ENCODE measurements around the gene KDM4B. TPM values are rescaled to one million over a fixed set of nuclear protein-coding genes. Genes with fewer than 3 reads are reported as not detected.
A peak's percentile ranks its signal among the peaks of the same experiment; 100 is the strongest.

KDM4B gene
- total RNA-seq, 1 experiment from 2014 or later: 43.7 TPM

GRCh38 chr19:5172859-5173630, 204.1 kb downstream of the KDM4B start:
- Histone ChIP-seq H4K91ac (ENCODE audit: insufficient read length, low read depth, low read length) (no peak overlapping the region), H3K23ac (ENCODE audit: insufficient read length, low read depth, low read length) (no peak overlapping the region), H2AK5ac (ENCODE audit: insufficient read length, low read length) (no peak overlapping the region), H3K4me1 (ENCODE audit: insufficient read depth, low read length) (no peaks in the 10 kb centered on the region), H4K5ac (ENCODE audit: insufficient read length, low read depth, low read length) (no peak overlapping the region), H4K20me1 (ENCODE audit: control insufficient read depth, insufficient read depth, insufficient read length) (no peaks in the 10 kb centered on the region), H3K4ac (ENCODE audit: low read depth, low read length) (no peak overlapping the region), H3K9me3 (ENCODE audit: control insufficient read depth, low read depth, low read length) (no peaks in the 10 kb centered on the region), H3K18ac (ENCODE audit: insufficient read length, low read depth, low read length) (no peak overlapping the region), H3K14ac (ENCODE audit: insufficient read depth, low read length) (peak overlapping the region; percentile 47; the same call in 1 of the 2 replicates), H3T11ph (ENCODE audit: low read length) (no peak overlapping the region), H3K9ac (ENCODE audit: extremely low read depth, insufficient read length, low read length) (no peak overlapping the region), H2AFZ (ENCODE audit: low read length) (no peak overlapping the region), H3K27me3 (ENCODE audit: insufficient read depth, low read length) (no peaks in the 10 kb centered on the region), H2BK20ac (ENCODE audit: low read depth, low read length, poor library complexity, severe bottlenecking) (no peak overlapping the region), H2BK15ac (ENCODE audit: low read depth, low read length) (no peak overlapping the region), H3K23me2 (ENCODE audit: insufficient read length, low read depth, low read length, poor library complexity, severe bottlenecking) (no peaks in the 10 kb centered on the region), H3K27ac (ENCODE audit: insufficient read length, low read depth, low read length) (no peak overlapping the region), H2BK12ac (ENCODE audit: insufficient read length, low read depth, low read length) (no peak overlapping the region), H2BK5ac (ENCODE audit: insufficient read length, low read length) (no peak overlapping the region), H3K79me1 (ENCODE audit: insufficient read depth, low read depth, low read length, poor library complexity, severe bottlenecking) (no peaks in the 10 kb centered on the region), H3K79me2 (ENCODE audit: insufficient read depth, low read length) (no peaks in the 10 kb centered on the region), H2BK120ac (ENCODE audit: low read depth, low read length, poor library complexity, severe bottlenecking) (no peak overlapping the region), H4K8ac (replicated peaks; ENCODE audit: insufficient read length, low read depth, low read length) (no peak overlapping the region), H3K4me2 (ENCODE audit: insufficient read depth, insufficient read length, low read length) (no peak overlapping the region), H3K56ac (ENCODE audit: insufficient read length, low read depth, low read length) (no peak overlapping the region)
- peaks cover 4 to 9% of the 10 kb centered on the region in 2 experiments; a peak in 3 of 4 replicates for H3K4me1 Mint-ChIP-seq
- peaks cover 0 to 9% of the 10 kb centered on the region in 2 experiments; a peak in 2 of 5 replicates for H3K9me3 Mint-ChIP-seq
- TF ChIP-seq CTCF (conservative IDR thresholded peaks at IDR 0.05): no peak
- H3K27ac Mint-ChIP-seq: peak overlapping the region in 1 of 3 experiments; percentile 32; a peak in 1 of 7 replicates
- WGBS (ENCODE audit: extremely low coverage, insufficient read length, low lambda C conversion rate): no CpG with 5 or more reads among the region's 8 CpGs
- DNase-seq: no peak
- peaks cover 0 to 5% (median 4%) of the 10 kb centered on the region in 3 experiments; a peak in 3 of 7 replicates for H3K36me3 Mint-ChIP-seq (ENCODE audit: insufficient read depth in 1 of 3, low read depth in 3 of 3)
- H3K27me3 Mint-ChIP-seq (ENCODE audit: low read depth): peaks cover 20% of the 10 kb centered on the region
- no peak overlapping the region for H3K4me3 Mint-ChIP-seq
